OCI-LY1 (cell line): ENCODE results near the gene ABCC4.

ENCODE experiments used
- EZH2 ChIP-seq: fragments of 200-600 bp; sonication (generic), shearing (Covaris generic); IDR thresholded peaks from 2 replicates; pipeline ENCODE4 v1.8.0; 2017; ENCODE audit warnings: borderline replicate concordance, mixed run types, mild to moderate bottlenecking, antibody characterized with exemption, low read length, moderate library complexity, mixed read lengths
- TF ChIP-seq, protein P1 (sequence below): fragments of 200-600 bp; sonication (generic), shearing (Covaris generic); IDR thresholded peaks from 2 replicates; pipeline ENCODE4 v1.5.1; 2017; ENCODE audit warnings: mild to moderate bottlenecking, antibody characterized with exemption, low read length, moderate library complexity, mixed read lengths

DNA sequence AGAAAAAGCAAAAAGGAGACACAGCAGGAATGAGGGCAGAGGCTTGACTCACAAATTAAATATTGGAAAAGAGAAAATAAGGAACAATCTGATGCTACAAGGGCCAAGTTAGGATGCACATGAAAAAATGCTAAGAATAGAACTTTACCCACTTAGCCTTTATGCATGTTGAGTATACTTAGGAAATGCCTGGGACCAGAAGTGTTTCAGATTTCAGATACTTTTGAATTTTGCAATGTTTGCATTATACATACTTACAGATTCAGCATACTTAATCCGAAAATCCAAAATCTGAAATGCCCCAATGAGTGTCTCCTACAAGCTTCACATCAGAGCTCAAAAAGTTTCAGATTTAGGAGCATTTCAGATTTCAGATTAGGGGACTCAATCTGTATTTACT is 262.3 kb downstream of the ABCC4 start:
- TF ChIP-seq, protein P1, sequence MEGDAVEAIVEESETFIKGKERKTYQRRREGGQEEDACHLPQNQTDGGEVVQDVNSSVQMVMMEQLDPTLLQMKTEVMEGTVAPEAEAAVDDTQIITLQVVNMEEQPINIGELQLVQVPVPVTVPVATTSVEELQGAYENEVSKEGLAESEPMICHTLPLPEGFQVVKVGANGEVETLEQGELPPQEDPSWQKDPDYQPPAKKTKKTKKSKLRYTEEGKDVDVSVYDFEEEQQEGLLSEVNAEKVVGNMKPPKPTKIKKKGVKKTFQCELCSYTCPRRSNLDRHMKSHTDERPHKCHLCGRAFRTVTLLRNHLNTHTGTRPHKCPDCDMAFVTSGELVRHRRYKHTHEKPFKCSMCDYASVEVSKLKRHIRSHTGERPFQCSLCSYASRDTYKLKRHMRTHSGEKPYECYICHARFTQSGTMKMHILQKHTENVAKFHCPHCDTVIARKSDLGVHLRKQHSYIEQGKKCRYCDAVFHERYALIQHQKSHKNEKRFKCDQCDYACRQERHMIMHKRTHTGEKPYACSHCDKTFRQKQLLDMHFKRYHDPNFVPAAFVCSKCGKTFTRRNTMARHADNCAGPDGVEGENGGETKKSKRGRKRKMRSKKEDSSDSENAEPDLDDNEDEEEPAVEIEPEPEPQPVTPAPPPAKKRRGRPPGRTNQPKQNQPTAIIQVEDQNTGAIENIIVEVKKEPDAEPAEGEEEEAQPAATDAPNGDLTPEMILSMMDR = no peak
- TF ChIP-seq EZH2 = no peak
